OCI-LY7 (cell line): ENCODE measurements around the gene CNIH3. TPM values are rescaled to one million over a fixed set of nuclear protein-coding genes. Genes with fewer than 3 reads are reported as not detected.
A peak's percentile ranks its signal among the peaks of the same experiment; 100 is the strongest.

Experiments
- BruUV-seq: library from RNA; stranded (reverse); fragments of 400-500 nt; replicated peaks from 2 replicates; lab custom pipeline; 2021; lab: Mats Ljungman, UMichigan
- CTCF ChIA-PET: fragments of 300-600 bp; sonication (Branson Sonifier 250); formaldehyde crosslinking; loops from one replicate; lab custom pipeline; 2022; ENCODE audit warnings: antibody characterized with exemption; ENCODE audit not compliant: unreplicated experiment; lab: Charles Lee
- POLR2A ChIA-PET: fragments of 300-600 bp; sonication (Branson Sonifier 250); formaldehyde crosslinking; loops from one replicate; lab custom pipeline; 2022; ENCODE audit warnings: antibody characterized with exemption; lab: Charles Lee
- DNase-seq: peaks from one replicate; pipeline ENCODE4 v3.0.0-alpha.2; 2015; ENCODE audit warnings: low spot score
- H2AFZ ChIP-seq: fragments of 200-600 bp; sonication (generic), shearing (Covaris generic); 2 replicates; pipeline ENCODE4 v1.6.1; 2014; ENCODE audit warnings: mild to moderate bottlenecking, antibody characterized with exemption, low read length, moderate library complexity
- H3K27ac ChIP-seq: fragments of 200-600 bp; sonication (generic); 2 replicates; pipeline ENCODE4 v1.5.1; 2014; ENCODE audit warnings: mixed run types, low read depth, mild to moderate bottlenecking, moderate library complexity, low read length, inconsistent platforms; ENCODE audit not compliant: poor library complexity, severe bottlenecking
- H3K36me3 ChIP-seq: fragments of 200-600 bp; sonication (generic); 2 replicates; pipeline ENCODE4 v1.6.1; 2014; ENCODE audit warnings: mild to moderate bottlenecking, antibody characterized with exemption, low read length, moderate library complexity, mixed read lengths; ENCODE audit not compliant: insufficient read depth
- H3K4me1 ChIP-seq: fragments of 200-600 bp; sonication (generic); 2 replicates; pipeline ENCODE4 v1.5.1; 2014; ENCODE audit warnings: mild to moderate bottlenecking, low read length; ENCODE audit not compliant: insufficient read depth, poor library complexity, severe bottlenecking
- H3K4me2 ChIP-seq: fragments of 200-600 bp; sonication (generic); 2 replicates; pipeline ENCODE4 v1.6.1; 2014; ENCODE audit warnings: mild to moderate bottlenecking, low read length
- H3K4me3 ChIP-seq: fragments of 200-600 bp; sonication (generic); 2 replicates; pipeline ENCODE4 v1.5.1; 2014; ENCODE audit warnings: mild to moderate bottlenecking, low read depth, low read length; ENCODE audit not compliant: poor library complexity, severe bottlenecking
- H3K79me2 ChIP-seq: fragments of 200-600 bp; sonication (generic); 2 replicates; pipeline ENCODE4 v1.6.1; 2016; ENCODE audit warnings: low read depth, mild to moderate bottlenecking, low read length, moderate library complexity, mixed read lengths; ENCODE audit not compliant: insufficient read depth
- H3K9me2 ChIP-seq: fragments of 200-600 bp; sonication (generic); 2 replicates; pipeline ENCODE4 v1.6.1; 2016; ENCODE audit warnings: mild to moderate bottlenecking, low read length, mixed read lengths; ENCODE audit not compliant: insufficient read depth
- H3K9me3 ChIP-seq: fragments of 200-600 bp; sonication (generic); 2 replicates; pipeline ENCODE4 v1.6.1; 2014; ENCODE audit warnings: mild to moderate bottlenecking, mixed run types, low read length, mixed read lengths
- H4K20me1 ChIP-seq: fragments of 200-600 bp; sonication (generic); 2 replicates; pipeline ENCODE4 v1.6.1; 2014; ENCODE audit warnings: mild to moderate bottlenecking, antibody characterized with exemption, low read length, moderate library complexity, mixed read lengths; ENCODE audit not compliant: insufficient read depth
- CTCF ChIP-seq: fragments of 200-600 bp; sonication (generic); conservative IDR thresholded peaks from 2 replicates; pipeline ENCODE4 v1.5.1; 2014; ENCODE audit warnings: mild to moderate bottlenecking, antibody characterized with exemption, low read length, moderate library complexity, mixed read lengths
- EZH2phosphoT487 ChIP-seq: fragments of 200-600 bp; sonication (generic); IDR thresholded peaks from 2 replicates; pipeline ENCODE4 v1.6.1; 2018; ENCODE audit warnings: low read depth, borderline replicate concordance, mild to moderate bottlenecking, mixed run types, antibody characterized with exemption, low read length, moderate library complexity, mixed read lengths
- intact Hi-C: fragments of 100-400 bp; cut with micrococcal nuclease; formaldehyde crosslinking; loops from one replicate; pipeline ENCODE4 v1.10.0; 2022; ENCODE audit not compliant: unreplicated experiment
- total RNA-seq, 2 experiments: library from RNA; depleted of rRNA in 1 of 2; stranded (reverse); fragments of >200 nt in 1 of 2; shearing (Covaris generic) in 1 of 2; gene quantifications; 2 replicates each; pipeline ENCODE4 v1.2.3, GENCODE V29; 2014 to 2022

Gene CNIH3
- total RNA-seq, 2 experiments from 2014 or later = 1.9 to 2.4 TPM

- Histone ChIP-seq H3K4me3 (no peak overlapping the region), H3K79me2 (no peaks in the 10 kb centered on the region), H3K4me2 (no peak overlapping the region), H3K4me1 (no peaks in the 10 kb centered on the region), H2AFZ (no peak overlapping the region), H4K20me1 (no peaks in the 10 kb centered on the region), H3K36me3 (no peaks in the 10 kb centered on the region), H3K27ac (no peak overlapping the region), H3K9me2 (no peaks in the 10 kb centered on the region), H3K9me3 (no peaks in the 10 kb centered on the region)
- no peak for DNase-seq
- ChIA-PET POLR2A (no interaction called here), CTCF (no interaction called here)
- TF ChIP-seq EZH2phosphoT487 (no peak), CTCF (peak; percentile 52)
- intact Hi-C loops = no loop called here
- BruUV-seq = no TSS peak
These were observed 158.3 kb downstream of the CNIH3 start for GRCh38 chr1:224774378-224774777.

GRCh38 chr1:224777180-224777579 lies 161.1 kb downstream of the CNIH3 start:
- intact Hi-C loops = no loop called here
- no peaks in the 10 kb centered on the region for H3K79me2 ChIP-seq
- TF ChIP-seq CTCF = no peak
- TF ChIP-seq EZH2phosphoT487 = no peak
- no peaks in the 10 kb centered on the region for H3K9me3 ChIP-seq
- H3K4me2 ChIP-seq = no peak overlapping the region
- BruUV-seq = no TSS peak
- H4K20me1 ChIP-seq = no peaks in the 10 kb centered on the region
- ChIA-PET CTCF (no interaction called here), POLR2A (interaction anchor here (1.0 kb wide), 1 partner anchor 19 kb away, joined by 3 read pairs; no protein-coding TSS in a partner anchor)
- no peaks in the 10 kb centered on the region for H3K9me2 ChIP-seq
- no peak overlapping the region for H3K27ac ChIP-seq
- no peak for DNase-seq
- H3K4me3 ChIP-seq = no peak overlapping the region
- peaks cover 14% of the 10 kb centered on the region for H3K4me1 ChIP-seq
- H3K36me3 ChIP-seq = no peaks in the 10 kb centered on the region
- no peak overlapping the region for H2AFZ ChIP-seq

- H3K36me3 ChIP-seq = no peaks in the 10 kb centered on the region
- BruUV-seq = no TSS peak
- POLR2A ChIA-PET = no interaction called here
- no peak overlapping the region for H3K4me3 ChIP-seq
- intact Hi-C loops = no loop called here
- H3K79me2 ChIP-seq = no peaks in the 10 kb centered on the region
- H3K9me2 ChIP-seq = no peaks in the 10 kb centered on the region
- no peak overlapping the region for H3K27ac ChIP-seq
- CTCF ChIA-PET = no interaction called here
- no peak overlapping the region for H2AFZ ChIP-seq
- no peaks in the 10 kb centered on the region for H3K9me3 ChIP-seq
- H3K4me1 ChIP-seq = peaks cover 38% of the 10 kb centered on the region
- no peaks in the 10 kb centered on the region for H4K20me1 ChIP-seq
- DNase-seq = no peak
- TF ChIP-seq CTCF = no peak
- no peak overlapping the region for H3K4me2 ChIP-seq
These were observed 163.4 kb downstream of the CNIH3 start for GRCh38 chr1:224779536-224779935.
